GM04503 (cell line): Measurements from ENCODE around the gene FABP3.

ENCODE experiments used
- DNase-seq: peaks from one replicate; pipeline ENCODE4 v3.0.0-alpha.2; 2012; ENCODE audit warnings: low read depth

Gene FABP3

GRCh38 chr1:31373056-31373896 is at the start of gene FABP3:
Gene FABP3, minus strand, starts transcription at chr1:31373076. Its CDS starts 62 bp downstream, at chr1:31373014.
- DNase-seq: no peak

GRCh38 chr1:31421371-31422040 is 48.6 kb upstream of the FABP3 start:
- DNase-seq: no peak

DNA sequence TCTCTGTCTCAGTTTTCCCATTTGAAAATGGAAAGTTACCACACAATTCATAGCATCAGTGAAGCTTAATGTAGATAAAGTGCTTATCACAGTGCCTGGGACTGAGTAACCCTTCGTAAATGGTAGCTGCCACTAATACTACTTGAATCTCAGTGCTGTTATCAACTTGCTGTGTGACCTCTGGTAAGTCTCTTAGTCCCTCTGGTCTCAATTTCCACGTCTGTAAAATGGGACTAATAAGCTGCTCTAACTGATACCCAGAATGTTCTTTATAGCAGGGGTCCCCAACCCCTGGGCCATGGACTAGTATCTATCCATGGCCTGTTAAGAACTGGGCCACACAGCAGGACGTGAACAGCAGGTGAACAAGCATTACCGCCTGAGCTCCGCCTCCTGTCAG is 47.8 kb upstream of the FABP3 start:
- no peak for DNase-seq

- no peak for DNase-seq
Observed at GRCh38 chr1:31418626-31419323, 45.9 kb upstream of the FABP3 start.

- DNase-seq: no peak
Observed at GRCh38 chr1:31417148-31417547, 44.3 kb upstream of the FABP3 start.

DNA sequence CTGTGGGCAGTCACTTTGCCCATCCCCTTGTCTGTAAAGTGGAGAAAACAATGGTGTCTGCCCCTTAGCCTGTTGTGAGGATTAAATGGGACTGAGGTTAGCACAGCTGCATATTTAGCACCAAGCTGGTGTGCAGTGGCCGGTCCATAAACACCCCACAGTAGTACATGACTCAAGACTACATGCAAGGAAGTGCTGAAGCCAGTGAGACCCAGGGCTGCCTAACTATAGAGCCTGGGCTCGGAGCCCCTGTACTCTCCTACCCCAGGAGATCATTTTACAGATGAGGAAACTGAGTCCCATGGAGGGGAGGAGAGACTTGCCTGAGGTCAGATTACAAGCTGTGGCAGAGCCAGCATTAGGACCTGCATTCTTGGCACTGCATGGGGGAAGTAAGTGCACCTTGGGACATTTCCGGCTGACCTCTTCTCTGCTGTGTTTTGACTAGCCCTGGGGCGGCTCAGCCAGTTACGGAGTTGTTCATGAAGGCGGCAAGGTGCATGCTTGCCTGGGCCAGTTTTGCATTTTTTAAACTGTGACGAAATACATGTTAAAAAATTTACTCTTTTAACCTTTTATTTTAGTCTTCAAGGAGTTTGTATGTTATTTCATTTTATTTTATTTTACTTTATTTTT is 43.3 kb upstream of the FABP3 start:
- DNase-seq: no peak

GRCh38 chr1:31415658-31416057 is 42.8 kb upstream of the FABP3 start:
- no peak for DNase-seq

DNA sequence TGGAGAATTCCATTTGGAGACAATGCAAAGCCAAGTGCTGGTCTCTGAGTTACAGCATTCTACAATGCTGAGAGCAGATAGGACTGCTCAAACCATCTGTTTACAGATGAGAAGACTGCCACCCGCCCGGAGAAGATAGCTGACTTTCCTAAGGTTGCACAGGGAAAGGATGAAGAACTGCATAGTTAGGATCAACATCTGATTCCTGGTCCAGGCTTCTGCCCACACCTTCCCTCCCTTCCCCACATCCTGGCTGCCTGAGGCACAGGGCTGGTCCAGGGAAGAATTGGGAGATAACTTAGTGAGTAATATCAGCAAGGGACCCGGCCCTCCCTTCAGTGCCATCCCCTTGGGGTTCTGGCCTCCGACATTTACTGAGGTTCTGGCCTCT is 42.1 kb upstream of the FABP3 start:
- DNase-seq: no peak

GRCh38 chr1:31413405-31414001 is 40.6 kb upstream of the FABP3 start:
- DNase-seq: no peak

DNA sequence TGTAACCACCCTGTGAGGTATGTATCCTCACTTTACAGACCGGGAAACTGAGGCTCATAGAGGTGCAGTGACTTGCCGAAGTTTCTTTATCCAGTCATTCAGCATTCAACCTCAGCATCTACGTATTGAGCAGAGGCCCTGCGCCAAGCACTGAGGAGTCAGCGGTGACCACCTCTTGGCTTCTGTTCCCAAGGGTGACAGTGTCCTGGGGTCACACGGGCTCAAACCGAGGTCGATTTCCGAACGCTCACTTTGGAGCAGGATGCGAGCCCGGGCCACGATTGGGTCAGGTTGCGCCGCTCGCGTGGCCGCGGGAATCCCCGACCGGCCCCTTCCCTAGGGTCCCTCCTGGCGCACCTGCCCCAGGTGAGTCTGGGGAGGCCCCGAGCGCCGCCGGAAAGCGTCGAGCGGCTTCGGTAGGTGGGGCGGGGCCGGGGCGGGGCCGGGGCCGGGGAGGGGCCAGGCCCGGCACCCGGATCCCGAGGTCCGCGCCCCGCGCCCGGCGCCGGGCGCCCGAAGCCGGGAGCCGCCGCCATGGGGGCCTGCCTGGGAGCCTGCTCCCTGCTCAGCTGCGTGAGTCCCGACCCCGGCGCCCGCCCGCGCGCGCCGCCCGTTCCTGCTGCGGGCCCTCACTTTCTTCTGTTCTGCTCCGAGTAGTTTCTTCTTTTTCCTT is 40.0 kb upstream of the FABP3 start, which contains the start of gene SERINC2:
Gene SERINC2, plus strand, starts transcription at position 482 of the 673 bp plus-strand sequence. Its CDS starts 53 bp downstream, at position 535.
- no peak for DNase-seq

DNA sequence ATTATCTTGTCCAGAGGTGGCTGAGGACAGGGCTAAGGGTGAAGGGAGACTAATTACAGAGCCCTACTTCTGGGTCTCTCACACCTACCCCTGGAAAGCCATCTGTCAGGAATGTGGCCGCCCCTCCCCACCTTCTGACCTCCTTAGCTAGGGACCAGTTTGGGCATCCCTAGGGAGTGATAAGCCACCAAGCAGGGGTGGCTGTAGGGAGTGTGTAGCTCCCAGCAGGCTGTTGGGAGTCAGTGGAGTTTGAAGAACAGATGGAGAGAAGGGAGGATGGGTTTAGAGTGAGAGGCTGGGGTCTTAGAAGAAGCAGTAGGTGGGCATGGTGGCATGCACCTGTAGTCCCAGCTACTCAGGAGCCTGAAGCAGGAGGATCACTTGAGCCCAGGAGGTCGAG is 39.3 kb upstream of the FABP3 start:
- no peak for DNase-seq

GRCh38 chr1:31410871-31411270 is 38.0 kb upstream of the FABP3 start:
- no peak for DNase-seq

GRCh38 chr1:31409946-31410858 is 37.3 kb upstream of the FABP3 start:
- DNase-seq: no peak

- no peak for DNase-seq
Observed at GRCh38 chr1:31408788-31409318, 36.0 kb upstream of the FABP3 start.

- DNase-seq: no peak
Observed at GRCh38 chr1:31407029-31407626, 34.3 kb upstream of the FABP3 start.

DNA sequence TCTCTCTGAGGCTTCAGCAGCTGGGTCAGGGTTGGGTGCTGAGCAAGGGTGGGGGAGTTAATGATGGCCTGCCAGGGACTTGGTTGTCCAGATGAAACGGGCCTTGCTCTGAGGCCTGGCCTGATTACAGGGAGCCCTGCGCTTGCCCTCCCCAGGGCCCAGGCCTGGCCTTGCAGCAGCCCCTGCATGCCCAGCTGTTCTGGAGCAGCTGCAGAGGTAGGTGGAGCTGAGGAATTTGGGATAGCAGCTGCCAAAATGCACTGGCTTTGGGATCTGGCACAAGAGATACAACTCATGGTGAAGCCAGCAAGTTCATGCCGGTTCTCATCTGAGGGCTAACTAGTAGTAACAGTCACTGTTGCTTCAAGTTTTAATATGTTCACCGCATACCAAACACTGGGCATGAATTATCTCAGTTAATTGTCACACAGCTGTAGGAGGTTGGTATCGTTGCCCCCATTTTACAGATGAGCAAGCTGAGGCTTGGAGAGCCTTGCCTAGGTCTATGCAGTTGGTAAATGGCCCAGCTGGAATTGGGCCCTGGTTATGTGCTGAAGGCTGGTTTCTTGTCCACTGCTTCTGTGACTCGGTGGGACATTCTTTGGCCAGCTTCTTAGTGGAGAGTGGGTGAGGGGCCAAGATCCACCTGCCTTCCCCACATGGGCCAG is 32.8 kb upstream of the FABP3 start:
- DNase-seq: no peak

DNA sequence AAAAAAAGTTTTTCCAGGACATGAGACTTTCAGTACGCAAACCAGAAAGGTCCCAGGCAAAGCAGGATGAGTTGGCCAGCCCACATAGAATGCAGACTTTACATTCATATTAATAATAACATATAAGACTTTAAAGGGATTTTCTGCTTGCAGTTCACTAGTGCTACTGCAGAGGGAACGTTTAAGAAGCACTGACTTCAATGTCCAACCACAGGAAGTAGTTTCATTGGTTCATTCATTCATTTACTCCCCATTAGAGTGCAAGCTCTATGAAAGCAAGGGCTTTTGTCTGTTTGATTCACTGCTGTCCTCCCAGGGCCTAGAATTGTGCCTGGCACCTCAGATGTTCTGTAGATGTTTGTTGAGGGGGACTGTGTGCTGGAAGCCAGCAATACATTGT is 28.4 kb upstream of the FABP3 start:
- no peak for DNase-seq

GRCh38 chr1:31400393-31400792 is 27.5 kb upstream of the FABP3 start:
- no peak for DNase-seq

- DNase-seq: no peak
Observed at GRCh38 chr1:31399976-31400375, 27.1 kb upstream of the FABP3 start.
